Hematopoietic multipotent progenitor cell treated with erythropoietin and hydrocortisone succinate and interleukin-3 and kit ligand, for 4 days (in vitro differentiated cells): ENCODE results near the gene ADAM10.
"Not testable (repeated sequence)": the region's sequence is repeated elsewhere in the genome, so short reads cannot be mapped to it uniquely, and the experiment has no call there.

ENCODE experiments used
- DNase-seq: peaks from one replicate; pipeline ENCODE4 v3.0.0-alpha.2; 2015

ADAM10 gene

GRCh38 chr15:58605931-58606530, 143.5 kb downstream of the ADAM10 start:
- peak; percentile 58 for DNase-seq

DNA sequence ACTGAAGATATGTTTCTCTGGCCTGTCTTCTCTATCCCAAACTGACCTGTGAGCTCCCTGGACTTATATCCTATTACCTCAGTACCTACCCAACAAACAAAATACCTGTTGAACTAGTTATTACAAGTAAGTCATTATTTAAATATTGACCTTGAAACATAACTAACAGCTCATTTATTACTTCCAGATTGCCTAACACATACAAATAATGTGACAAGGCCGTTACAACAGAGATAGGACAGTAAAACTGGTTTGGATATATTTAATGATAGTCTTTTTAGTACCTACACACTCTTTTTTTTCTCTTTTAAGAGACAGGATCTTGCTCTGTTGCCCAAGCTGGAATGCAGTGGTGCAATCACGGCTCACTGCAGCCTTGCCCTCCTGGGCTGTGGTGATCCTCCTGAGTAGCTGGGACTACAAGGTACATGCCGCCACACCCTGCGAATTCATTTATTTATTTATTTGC, 145.0 kb downstream of the ADAM10 start:
- no peak for DNase-seq

DNA sequence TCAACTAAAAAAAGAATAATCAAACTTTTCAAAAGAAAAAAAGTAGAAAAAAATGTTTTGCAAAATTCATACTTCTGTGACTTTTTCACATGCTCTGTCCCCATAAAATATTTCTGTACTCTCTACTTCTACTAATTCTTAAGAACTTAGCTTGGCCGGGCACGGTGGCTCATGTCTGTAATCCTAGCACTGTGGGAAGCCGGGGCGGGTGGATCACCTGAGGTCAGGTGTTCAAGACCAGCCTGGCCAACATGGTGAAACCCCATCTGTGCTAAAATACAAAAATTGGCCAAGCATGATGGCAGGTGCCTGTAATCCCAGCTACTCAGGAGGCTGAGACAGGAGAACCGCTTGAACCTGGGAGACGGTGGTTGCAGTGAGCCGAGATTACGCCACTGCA, 145.6 kb downstream of the ADAM10 start:
- not testable (repeated sequence) for DNase-seq

DNA sequence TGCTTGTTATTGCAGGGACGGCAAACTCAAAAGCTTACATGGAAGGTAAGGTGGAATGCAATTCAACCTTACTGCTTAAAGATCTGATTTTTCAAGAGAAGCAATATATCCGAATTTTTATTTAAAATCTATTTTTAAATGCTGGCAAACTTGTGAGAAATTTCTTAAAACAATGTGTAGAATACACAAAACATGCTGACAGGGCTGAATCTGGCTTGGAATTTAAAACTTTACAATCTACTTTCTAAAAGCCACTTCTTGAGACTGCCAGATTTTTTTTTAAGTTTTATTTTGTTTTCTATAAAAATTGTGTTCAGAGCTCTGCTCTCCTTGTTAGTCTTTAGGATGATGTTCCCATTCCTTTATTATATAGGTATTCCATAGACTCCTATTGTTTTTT, 146.7 kb downstream of the ADAM10 start:
- DNase-seq, result no peak

GRCh38 chr15:58598829-58599210, 150.7 kb downstream of the ADAM10 start:
- no peak for DNase-seq

- DNase-seq, result no peak
Observed at GRCh38 chr15:58597943-58598828, 151.3 kb downstream of the ADAM10 start.

- no peak for DNase-seq
Observed at GRCh38 chr15:58595516-58596263, 153.8 kb downstream of the ADAM10 start.

GRCh38 chr15:58594898-58595297, 154.6 kb downstream of the ADAM10 start:
- no peak for DNase-seq

GRCh38 chr15:58593870-58594269, 155.6 kb downstream of the ADAM10 start:
- DNase-seq, result no peak

- no peak for DNase-seq
Observed at GRCh38 chr15:58590926-58591325, 158.6 kb downstream of the ADAM10 start.

GRCh38 chr15:58590236-58590635, 159.3 kb downstream of the ADAM10 start:
- no peak for DNase-seq

- no peak for DNase-seq
Observed at GRCh38 chr15:58589047-58589446, 160.5 kb downstream of the ADAM10 start.

- DNase-seq, result no peak
Observed at GRCh38 chr15:58588096-58588495, 161.4 kb downstream of the ADAM10 start.

DNA sequence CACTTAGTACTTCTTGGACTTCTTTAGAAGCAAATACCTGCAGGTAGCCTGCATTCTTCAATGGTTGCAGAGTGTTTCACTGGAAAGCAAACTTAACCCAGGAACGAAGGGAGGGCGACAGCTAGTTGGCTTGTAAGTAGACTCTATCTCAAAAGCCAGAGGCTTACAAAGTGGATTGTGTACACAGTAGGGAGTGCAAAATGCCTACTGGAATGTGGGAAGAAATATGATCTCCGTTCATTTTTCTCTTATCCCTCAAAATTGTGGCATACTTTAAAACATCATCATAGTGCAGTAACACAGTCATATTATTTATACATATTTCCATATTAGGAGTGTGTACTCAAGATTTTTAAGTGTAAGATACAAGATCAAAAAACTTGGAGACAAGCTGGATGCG, 162.0 kb downstream of the ADAM10 start:
- DNase-seq, result no peak

- peak; percentile 63 for DNase-seq
Observed at GRCh38 chr15:58585693-58586443, 163.6 kb downstream of the ADAM10 start.

DNA sequence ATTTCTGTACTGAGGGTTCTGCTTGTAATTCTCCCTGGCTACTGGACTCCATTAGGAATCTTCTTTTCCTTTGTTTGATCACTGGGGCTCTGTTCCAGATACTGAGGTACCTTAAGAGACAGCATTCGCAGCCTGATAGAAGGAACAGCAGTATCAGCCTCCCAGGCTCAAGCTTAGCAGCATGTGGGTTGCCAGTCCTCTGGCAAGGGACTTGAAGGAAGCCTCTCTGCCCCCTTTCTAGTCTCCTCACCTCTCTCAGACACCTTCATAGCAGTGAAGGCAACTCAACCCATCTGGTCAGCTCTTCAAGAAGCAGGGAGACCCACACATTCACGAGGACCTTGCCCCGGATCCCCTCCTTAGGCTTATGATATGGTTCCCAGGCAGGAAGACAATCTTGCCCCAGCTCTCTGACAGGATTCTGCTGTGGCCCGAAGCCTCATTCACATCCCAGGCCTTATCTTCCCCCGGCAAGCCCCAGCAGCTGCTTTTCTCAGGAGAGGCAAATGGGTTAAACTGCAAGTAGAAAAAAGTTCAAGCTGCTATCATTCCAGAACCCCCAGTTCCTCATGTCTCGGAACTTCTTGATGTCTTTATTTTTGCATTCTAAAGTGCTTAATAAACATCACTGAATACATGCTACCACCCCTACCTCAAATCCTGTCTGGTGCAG, 164.6 kb downstream of the ADAM10 start:
- DNase-seq, result peak; percentile 76

GRCh38 chr15:58583171-58583908, 166.2 kb downstream of the ADAM10 start:
- DNase-seq, result no peak

- no peak for DNase-seq
Observed at GRCh38 chr15:58582160-58582559, 167.3 kb downstream of the ADAM10 start.

DNA sequence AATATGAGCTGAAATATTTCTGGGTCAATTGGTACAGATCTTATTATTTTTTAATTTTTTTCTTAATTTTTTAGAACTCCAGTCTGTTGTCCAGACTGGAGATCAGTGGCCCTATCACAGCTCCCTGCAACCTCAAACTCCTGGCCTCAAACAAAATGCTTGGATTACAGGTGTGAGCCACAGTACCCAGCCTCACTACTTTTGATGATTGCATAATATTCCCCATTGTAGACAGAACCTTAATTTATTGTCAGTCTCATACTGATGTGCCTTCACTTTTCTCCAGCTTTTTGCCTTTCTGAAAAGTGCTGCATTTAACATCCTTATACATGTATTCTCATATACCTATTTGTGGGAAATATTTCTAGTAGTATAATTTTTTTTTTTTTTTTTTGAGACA, 172.8 kb downstream of the ADAM10 start:
- DNase-seq, result no peak

DNA sequence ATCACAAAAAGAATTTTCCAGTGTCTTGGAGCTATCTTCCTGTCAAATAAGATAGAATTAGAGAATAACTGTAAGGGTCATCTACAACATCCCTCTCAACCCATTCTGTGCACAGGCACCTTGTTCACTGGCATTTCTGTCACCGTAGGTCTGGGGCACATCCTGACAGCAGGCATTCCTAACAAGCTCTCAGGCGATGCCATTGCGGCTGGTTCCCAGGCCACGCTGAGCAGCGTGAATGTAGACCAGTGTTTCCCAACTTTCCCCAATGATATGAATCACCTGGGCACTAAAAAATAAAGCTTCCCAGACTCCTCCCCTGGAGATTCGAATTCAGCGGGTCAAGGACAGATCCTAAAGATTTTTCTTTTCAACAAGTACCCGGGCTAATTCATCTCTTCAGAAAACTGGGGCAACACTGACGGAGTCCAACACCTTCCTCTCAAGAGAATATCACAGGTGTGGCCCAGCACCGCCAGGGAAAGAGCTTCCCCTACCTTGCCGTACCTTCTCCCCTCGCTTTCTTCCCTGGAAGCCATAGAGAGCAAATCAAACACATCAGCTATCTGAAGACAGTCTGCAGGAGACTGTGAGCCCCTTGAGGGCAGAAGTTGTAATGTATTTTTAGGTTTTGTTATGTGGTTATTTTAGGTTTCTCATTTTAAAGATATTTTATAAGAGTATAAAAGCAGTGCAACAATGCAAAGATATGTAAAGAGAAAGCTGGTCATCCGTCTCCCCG, 174.3 kb downstream of the ADAM10 start:
- no peak for DNase-seq

GRCh38 chr15:58574631-58575030, 174.9 kb downstream of the ADAM10 start:
- no peak for DNase-seq
